A172 (cell line): ENCODE data around the gene SLC9C1. TPM values are rescaled to one million over a fixed set of nuclear protein-coding genes. Genes with fewer than 3 reads are reported as not detected.
A peak's percentile ranks its signal among the peaks of the same experiment; 100 is the strongest.

ENCODE experiments used
- DNase-seq: peaks from one replicate; pipeline ENCODE4 v3.0.0-alpha.2; 2015; ENCODE audit warnings: low spot score
- total RNA-seq: library from RNA; depleted of rRNA; stranded (reverse); fragments of >200 nt; shearing (Covaris generic); gene quantifications from 2 replicates; pipeline ENCODE4 v1.2.3, GENCODE V29; 2014; rRNA removed

The SLC9C1 gene
- total RNA-seq, 1 experiment from 2014 or later = not detected

GRCh38 chr3:112111785-112112402, 182.1 kb downstream of the SLC9C1 start:
- peak; percentile 66 for DNase-seq

- no peak for DNase-seq
Observed at GRCh38 chr3:112109322-112109721, 184.7 kb downstream of the SLC9C1 start.

- no peak for DNase-seq
Observed at GRCh38 chr3:112104774-112105173, 189.2 kb downstream of the SLC9C1 start.

GRCh38 chr3:112101916-112102315, 192.1 kb downstream of the SLC9C1 start:
- peak; percentile 82 for DNase-seq

GRCh38 chr3:112097378-112097777, 196.6 kb downstream of the SLC9C1 start:
- DNase-seq = peak; percentile 99

GRCh38 chr3:112096176-112096575, 197.8 kb downstream of the SLC9C1 start:
- no peak for DNase-seq

GRCh38 chr3:112095731-112096130, 198.3 kb downstream of the SLC9C1 start:
- no peak for DNase-seq

- DNase-seq = no peak
Observed at GRCh38 chr3:112093180-112093522, 200.9 kb downstream of the SLC9C1 start.

- no peak for DNase-seq
Observed at GRCh38 chr3:112092496-112093179, 201.4 kb downstream of the SLC9C1 start.

GRCh38 chr3:112090887-112091586, 203.0 kb downstream of the SLC9C1 start:
- DNase-seq = no peak

Other genes with a start within 250 kb of the SLC9C1 start
- gene C3orf52, start 207.8 kb downstream of the SLC9C1 start, total RNA-seq = 8.7 and 9.4 TPM in 2 replicates
- not detected in 2 replicates for gene GCSAM, start 161.0 kb downstream of the SLC9C1 start, total RNA-seq
- not detected in 2 replicates for gene CD200, start 38.9 kb upstream of the SLC9C1 start, total RNA-seq
- gene BTLA, start 205.3 kb upstream of the SLC9C1 start, total RNA-seq = not detected in 2 replicates